GM12801 (cell line): Measurements from ENCODE around the gene GREB1.

Experiments used
- CTCF ChIP-seq: IDR thresholded peaks from one replicate; pipeline ENCODE4 v1.5.1; 2011; ENCODE audit warnings: control low read depth; ENCODE audit not compliant: insufficient read length; ENCODE audit errors: extremely low read depth

GREB1 gene

GRCh38 chr2:11583840-11584524 lies 50.1 kb downstream of the GREB1 start:
- peak; percentile 29 for TF ChIP-seq CTCF

GRCh38 chr2:11584525-11585056 lies 50.7 kb downstream of the GREB1 start:
- no peak for TF ChIP-seq CTCF

GRCh38 chr2:11585071-11585470 lies 51.2 kb downstream of the GREB1 start:
- TF ChIP-seq CTCF = no peak

- TF ChIP-seq CTCF = no peak
Observed at GRCh38 chr2:11588228-11589110, 54.6 kb downstream of the GREB1 start.

- no peak for TF ChIP-seq CTCF
Observed at GRCh38 chr2:11589316-11589940, 55.6 kb downstream of the GREB1 start.

GRCh38 chr2:11590193-11590592 lies 56.3 kb downstream of the GREB1 start:
- no peak for TF ChIP-seq CTCF

- no peak for TF ChIP-seq CTCF
Observed at GRCh38 chr2:11591091-11591490, 57.2 kb downstream of the GREB1 start.
